CD4-positive, alpha-beta T cell (primary cell): ENCODE measurements around the gene ITSN1. TPM values are rescaled to one million over a fixed set of nuclear protein-coding genes. Genes with fewer than 3 reads are reported as not detected.

Experiments used
- ATAC-seq: fragments of 200-7000 bp; cut with Tn5 transposase; one replicate; pipeline ENCODE4 v1.10.0; 2022; ENCODE audit warnings: mild to moderate bottlenecking; ENCODE audit not compliant: poor library complexity
- CTCF ChIA-PET: fragments of 350-600 bp; sonication (Branson Sonifier 250); formaldehyde crosslinking; loops from one replicate; lab custom pipeline; 2021; ENCODE audit warnings: antibody characterized with exemption, inconsistent platforms; lab: Charles Lee
- POLR2A ChIA-PET: fragments of 350-600 bp; sonication (Branson Sonifier 250); formaldehyde crosslinking; loops from one replicate; lab custom pipeline; 2021; ENCODE audit warnings: antibody characterized with exemption, inconsistent platforms; lab: Charles Lee
- DNase-seq, 14 experiments: peaks; one replicate each; pipeline ENCODE4 v3.0.0-alpha.2; 2013 to 2020; ENCODE audit warnings: mixed read lengths in 2 of 14
- H3K27ac ChIP-seq, 2 donors: one replicate each; pipeline versions ENCODE4 v1.5.1 to v1.7.0; 2013; ENCODE audit warnings: low read length in 2 of 2, low read depth in 1 of 2, mild to moderate bottlenecking in 1 of 2
- H3K27me3 ChIP-seq, 2 experiments: 1 replicate in 1 of 2; 2 replicates in 1 of 2; pipeline versions ENCODE4 v1.6.1 to v1.7.0; 2013; ENCODE audit warnings: low read length in 2 of 2, control low read depth in 1 of 2, mild to moderate bottlenecking in 1 of 2, moderate library complexity in 1 of 2; ENCODE audit not compliant: insufficient read depth in 2 of 2, control insufficient read depth in 1 of 2
- H3K36me3 ChIP-seq: one replicate; pipeline ENCODE4 v1.6.1; 2013; ENCODE audit warnings: low read length, control low read depth; ENCODE audit not compliant: insufficient read depth
- H3K4me1 ChIP-seq: one replicate; pipeline ENCODE4 v1.6.1; 2013; ENCODE audit warnings: low read length, control low read depth; ENCODE audit not compliant: insufficient read depth
- H3K4me3 ChIP-seq: one replicate; pipeline ENCODE4 v1.5.1; 2013; ENCODE audit warnings: mild to moderate bottlenecking, low read length, moderate library complexity
- H3K9me3 ChIP-seq, 2 experiments: 1 replicate in 1 of 2; 2 replicates in 1 of 2; pipeline versions ENCODE4 v1.6.1 to v1.7.0; 2013; ENCODE audit warnings: low read length in 2 of 2, mild to moderate bottlenecking in 2 of 2, control low read depth in 1 of 2, moderate library complexity in 1 of 2; ENCODE audit not compliant: control insufficient read depth in 1 of 2, insufficient read depth in 1 of 2
- H3K27ac Mint-ChIP-seq: one replicate; pipeline ENCODE4 v1.8.0; 2020; ENCODE audit warnings: mixed read lengths
- H3K27me3 Mint-ChIP-seq: one replicate; pipeline ENCODE4 v1.8.0; 2021; ENCODE audit warnings: mixed read lengths
- H3K36me3 Mint-ChIP-seq: one replicate; pipeline ENCODE4 v1.8.0; 2021; ENCODE audit warnings: low read depth, mixed read lengths
- H3K4me1 Mint-ChIP-seq: one replicate; pipeline ENCODE4 v1.8.0; 2021; ENCODE audit warnings: low read depth, mixed read lengths
- H3K4me3 Mint-ChIP-seq: one replicate; pipeline ENCODE4 v1.8.0; 2020; ENCODE audit warnings: mild to moderate bottlenecking, mixed read lengths
- H3K9me3 Mint-ChIP-seq: one replicate; pipeline ENCODE4 v1.8.0; 2020; ENCODE audit warnings: mixed read lengths
- CTCF ChIP-seq: fragments of 200-600 bp; IDR thresholded peaks from one replicate; pipeline ENCODE4 v1.8.0; 2022; ENCODE audit warnings: antibody characterized with exemption, mild to moderate bottlenecking
- intact Hi-C, 2 experiments: fragments of 100-400 bp; cut with DNase I in 1 of 2; cut with micrococcal nuclease in 1 of 2; formaldehyde crosslinking; loops; one replicate each; pipeline versions ENCODE4 v1.15.1 to v1.9.0; 2023 to 2025; cut with DNase I, micrococcal nuclease
- total RNA-seq, 174 experiments: library from RNA in 2 of 174; stranded (reverse) in 2 of 174; gene quantifications; one replicate each; pipeline ENCODE4 v1.2.3 and lab custom pipeline; 2021 to 2026

Gene ITSN1
- total RNA-seq, 2 experiments from 2014 or later, result 2.1 to 3.0 TPM

GRCh38 chr21:33647587-33647986 lies 5.3 kb downstream of the ITSN1 start:
- Histone ChIP-seq H3K36me3 (no peaks in the 10 kb centered on the region), H3K4me3 (no peak overlapping the region), H3K9me3 (no peaks in the 10 kb centered on the region), H3K27me3 (peaks cover 5 to 17% of the 10 kb centered on the region in 2 experiments), H3K27ac (no peak overlapping the region), H3K4me1 (peaks cover 9% of the 10 kb centered on the region)
- no peak overlapping the region for H3K4me3 Mint-ChIP-seq
- ChIA-PET POLR2A (no interaction called here), CTCF (no interaction called here)
- no peaks in the 10 kb centered on the region for H3K36me3 Mint-ChIP-seq
- peaks cover 13% of the 10 kb centered on the region for H3K27me3 Mint-ChIP-seq
- no peaks in the 10 kb centered on the region for H3K9me3 Mint-ChIP-seq
- no peak for TF ChIP-seq CTCF
- no peak overlapping the region for H3K27ac Mint-ChIP-seq
- peaks cover 8% of the 10 kb centered on the region for H3K4me1 Mint-ChIP-seq
- intact Hi-C loops, result loop anchor here (10.0 kb wide), 3 partner anchors 247 to 427 kb away; partner anchors contain the start of genes ATP5PO (in 1 of the 2), MRPS6 (in 1 of the 2) and SLC5A3 (in 1 of the 2)
- ATAC-seq (no peak), DNase-seq (no peak)

GRCh38 chr21:33648555-33648954 lies 6.3 kb downstream of the ITSN1 start:
- Histone ChIP-seq H3K4me3 (no peak overlapping the region), H3K27me3 (peaks cover 3 to 12% of the 10 kb centered on the region in 2 experiments), H3K27ac (no peak overlapping the region), H3K9me3 (no peaks in the 10 kb centered on the region), H3K36me3 (no peaks in the 10 kb centered on the region), H3K4me1 (peaks cover 4% of the 10 kb centered on the region)
- Mint-ChIP-seq H3K36me3 (no peaks in the 10 kb centered on the region), H3K9me3 (no peaks in the 10 kb centered on the region), H3K27me3 (peaks cover 10% of the 10 kb centered on the region), H3K27ac (no peak overlapping the region), H3K4me3 (no peak overlapping the region), H3K4me1 (peaks cover 4% of the 10 kb centered on the region)
- TF ChIP-seq CTCF, result no peak
- intact Hi-C loops, result loop anchor here (10.0 kb wide), 3 partner anchors 246 to 426 kb away; partner anchors contain the start of genes ATP5PO (in 1 of the 2), MRPS6 (in 1 of the 2) and SLC5A3 (in 1 of the 2)
- ChIA-PET CTCF (no interaction called here), POLR2A (no interaction called here)
- ATAC-seq (no peak), DNase-seq (no peak)

GRCh38 chr21:33650230-33650629 lies 7.9 kb downstream of the ITSN1 start:
- DNase-seq (no peak), ATAC-seq (no peak)
- no peak overlapping the region for H3K27ac Mint-ChIP-seq
- CTCF ChIA-PET, result no interaction called here
- no peaks in the 10 kb centered on the region for H3K4me1 Mint-ChIP-seq
- POLR2A ChIA-PET, result no interaction called here
- no peaks in the 10 kb centered on the region for H3K4me1 ChIP-seq
- no peaks in the 10 kb centered on the region for H3K27me3 Mint-ChIP-seq
- H3K27ac ChIP-seq, result no peak overlapping the region
- no peaks in the 10 kb centered on the region for H3K9me3 ChIP-seq
- H3K4me3 Mint-ChIP-seq, result no peak overlapping the region
- no peaks in the 10 kb centered on the region for H3K36me3 Mint-ChIP-seq
- no peaks in the 10 kb centered on the region for H3K36me3 ChIP-seq
- no peak overlapping the region for H3K4me3 ChIP-seq
- TF ChIP-seq CTCF, result no peak
- intact Hi-C loops, result no loop called here
- no peaks in the 10 kb centered on the region for H3K9me3 Mint-ChIP-seq
- H3K27me3 ChIP-seq, result peaks cover 0 to under 1% of the 10 kb centered on the region in 2 experiments
